Measurements from ENCODE around the gene ABCB11.
"Not testable (repeated sequence)": the region's sequence is repeated elsewhere in the genome, so short reads cannot be mapped to it uniquely, and the experiment has no call there.

Gene ABCB11

DNA sequence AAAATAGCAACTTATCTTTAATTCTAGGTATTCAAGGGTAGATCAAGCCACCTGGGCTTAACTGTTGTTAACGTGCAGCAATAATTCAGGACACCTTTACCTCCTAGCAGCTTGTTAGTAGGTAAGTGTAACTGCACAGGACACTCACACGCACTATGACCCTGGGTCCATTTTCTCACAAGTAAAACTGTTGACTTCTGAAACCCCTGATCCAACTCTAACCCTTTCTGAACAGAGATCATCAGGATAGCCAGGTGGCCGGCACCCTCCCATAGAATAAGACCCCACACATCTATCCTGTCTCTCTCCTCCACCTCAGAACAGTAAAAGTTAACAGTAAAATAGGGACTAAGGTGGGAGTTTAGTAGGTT, 141.5 kb downstream of the ABCB11 start:
- DNase-seq (ENCODE audit: low spot score): no peak

DNA sequence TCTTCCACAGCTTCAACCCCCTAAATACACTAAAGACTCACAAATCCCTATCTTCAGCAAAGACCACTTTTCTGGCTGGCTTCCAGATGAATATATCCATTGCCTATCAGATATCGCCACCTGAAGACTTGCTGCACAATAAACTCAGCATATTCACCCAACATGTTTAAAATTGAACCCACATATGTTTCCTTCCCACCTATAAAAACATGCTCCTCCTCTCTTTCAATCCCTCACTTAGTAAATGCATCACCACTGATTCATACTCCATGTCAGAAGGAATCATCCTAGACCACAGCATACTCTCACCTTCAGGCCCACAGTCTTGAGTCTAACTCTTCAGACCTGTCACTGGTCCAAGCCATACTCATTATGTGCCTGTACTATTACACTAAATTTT, 146.1 kb downstream of the ABCB11 start:
- no peak for DNase-seq (ENCODE audit: low spot score)

DNA sequence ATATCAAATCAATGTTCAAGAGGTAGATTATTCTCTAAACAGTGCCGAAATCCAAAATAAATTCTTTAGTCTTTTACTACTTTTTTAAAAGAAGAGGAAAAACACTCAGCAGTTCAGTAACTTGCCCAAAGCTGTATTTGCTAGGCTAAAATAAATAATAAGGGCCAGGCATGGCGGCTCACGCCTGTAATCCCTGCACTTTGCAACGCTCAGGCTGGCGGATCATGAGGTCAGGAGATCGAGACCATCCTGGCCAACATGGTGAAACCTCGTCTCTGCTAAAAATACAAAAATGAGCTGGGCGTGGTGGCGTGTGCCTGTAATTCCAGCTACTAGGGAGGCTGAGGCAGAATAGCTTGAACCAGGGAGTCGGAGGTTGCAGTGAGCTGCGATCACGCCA, 149.0 kb downstream of the ABCB11 start:
- not testable (repeated sequence) for DNase-seq (ENCODE audit: low spot score)

DNA sequence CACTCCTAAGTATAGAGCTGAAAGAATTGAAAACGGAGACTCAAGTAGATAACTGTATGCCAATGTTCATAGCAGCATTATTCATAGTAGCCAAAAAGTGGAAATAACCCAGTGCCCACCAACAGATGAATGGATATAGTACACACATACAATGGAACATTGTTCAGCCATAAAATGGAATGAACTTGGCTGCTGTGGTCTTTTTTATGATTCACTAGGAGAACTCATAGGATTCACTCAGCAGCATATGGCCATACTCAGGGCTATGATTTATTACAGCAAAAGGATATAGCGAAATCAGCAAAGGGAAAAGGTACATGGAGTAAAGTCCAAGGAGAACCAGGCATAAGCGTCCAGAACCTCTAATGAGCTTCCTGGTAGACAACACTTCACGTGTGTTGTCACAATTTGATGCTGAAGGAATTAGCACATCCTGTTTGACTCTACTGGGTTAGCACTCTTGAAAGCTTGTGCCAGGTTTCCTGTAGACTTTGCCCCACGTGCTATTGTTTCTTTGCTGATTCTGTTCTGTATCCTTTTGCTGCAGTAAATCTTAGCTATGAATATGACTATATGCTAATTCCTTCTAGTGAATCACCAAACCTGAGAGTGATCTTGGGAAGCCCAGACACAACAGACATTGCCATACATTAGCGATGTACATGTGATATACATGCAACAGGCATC, 156.6 kb downstream of the ABCB11 start:
- no peak for DNase-seq (ENCODE audit: low spot score)

DNA sequence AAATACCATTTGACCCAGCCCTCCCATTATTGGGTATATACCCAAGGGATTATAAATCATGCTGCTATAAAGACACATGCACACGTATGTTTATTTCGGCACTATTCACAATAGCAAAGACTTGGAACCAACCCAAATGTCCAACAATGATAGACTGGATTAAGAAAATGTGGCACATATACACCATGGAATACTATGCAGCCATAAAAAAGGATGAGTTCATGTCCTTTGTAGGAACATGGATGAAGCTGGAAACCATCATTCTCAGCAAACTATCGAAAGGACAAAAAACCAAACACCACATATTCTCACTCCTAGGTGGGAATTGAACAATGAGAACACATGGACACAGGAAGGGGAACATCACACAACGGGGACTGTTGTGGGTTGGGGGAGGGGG, 160.3 kb downstream of the ABCB11 start:
- not testable (repeated sequence) for DNase-seq (ENCODE audit: low spot score)
